Neural cell (in vitro differentiated cells): ENCODE measurements around the gene PRF1.

Experiments used
- CTCF ChIP-seq: fragments of 450-650 bp; IDR thresholded peaks from 2 replicates; pipeline ENCODE4 v1.5.1; 2014; ENCODE audit warnings: antibody characterized with exemption, mild to moderate bottlenecking, moderate library complexity; ENCODE audit not compliant: poor library complexity, severe bottlenecking
- EP300 ChIP-seq: fragments of 450-650 bp; conservative IDR thresholded peaks from 2 replicates; pipeline ENCODE4 v1.6.1; 2014; ENCODE audit warnings: antibody characterized with exemption, mild to moderate bottlenecking, moderate library complexity; ENCODE audit not compliant: poor library complexity, severe bottlenecking
- EZH2 ChIP-seq: fragments of 200-600, 300-800 bp; shearing (Covaris generic), sonication (generic); IDR thresholded peaks from 2 replicates; pipeline ENCODE4 v1.6.1; 2014; ENCODE audit warnings: antibody characterized with exemption, low read length, borderline replicate concordance, mild to moderate bottlenecking; ENCODE audit not compliant: insufficient read depth, poor library complexity, severe bottlenecking
- POLR2AphosphoS5 ChIP-seq: IDR thresholded peaks from 2 replicates; pipeline ENCODE4 v1.6.1; 2012
- RAD21 ChIP-seq: fragments of 450-650 bp; conservative IDR thresholded peaks from 2 replicates; pipeline ENCODE4 v1.6.1; 2014; ENCODE audit warnings: antibody characterized with exemption, mild to moderate bottlenecking, moderate library complexity
- SMC3 ChIP-seq: fragments of 450-650 bp; conservative IDR thresholded peaks from 2 replicates; pipeline ENCODE4 v1.6.1; 2014; ENCODE audit warnings: antibody characterized with exemption, mild to moderate bottlenecking, moderate library complexity; ENCODE audit not compliant: poor library complexity
- TAF1 ChIP-seq: IDR thresholded peaks from 2 replicates; pipeline ENCODE4 v1.6.1; 2012; ENCODE audit warnings: low read depth

GRCh38 chr10:70549962-70550458 is 52.5 kb downstream of the PRF1 start:
- TF ChIP-seq CTCF = peak; percentile 85
- TF ChIP-seq SMC3 = peak; percentile 90
- TF ChIP-seq TAF1 = no peak
- TF ChIP-seq EP300 = no peak
- TF ChIP-seq EZH2 = no peak
- no peak for TF ChIP-seq POLR2AphosphoS5
- peak; percentile 87 for TF ChIP-seq RAD21
